ENCODE data around the gene AJUBA.
"Not testable (repeated sequence)": the region's sequence is repeated elsewhere in the genome, so short reads cannot be mapped to it uniquely, and the experiment has no call there.

AJUBA gene

DNA sequence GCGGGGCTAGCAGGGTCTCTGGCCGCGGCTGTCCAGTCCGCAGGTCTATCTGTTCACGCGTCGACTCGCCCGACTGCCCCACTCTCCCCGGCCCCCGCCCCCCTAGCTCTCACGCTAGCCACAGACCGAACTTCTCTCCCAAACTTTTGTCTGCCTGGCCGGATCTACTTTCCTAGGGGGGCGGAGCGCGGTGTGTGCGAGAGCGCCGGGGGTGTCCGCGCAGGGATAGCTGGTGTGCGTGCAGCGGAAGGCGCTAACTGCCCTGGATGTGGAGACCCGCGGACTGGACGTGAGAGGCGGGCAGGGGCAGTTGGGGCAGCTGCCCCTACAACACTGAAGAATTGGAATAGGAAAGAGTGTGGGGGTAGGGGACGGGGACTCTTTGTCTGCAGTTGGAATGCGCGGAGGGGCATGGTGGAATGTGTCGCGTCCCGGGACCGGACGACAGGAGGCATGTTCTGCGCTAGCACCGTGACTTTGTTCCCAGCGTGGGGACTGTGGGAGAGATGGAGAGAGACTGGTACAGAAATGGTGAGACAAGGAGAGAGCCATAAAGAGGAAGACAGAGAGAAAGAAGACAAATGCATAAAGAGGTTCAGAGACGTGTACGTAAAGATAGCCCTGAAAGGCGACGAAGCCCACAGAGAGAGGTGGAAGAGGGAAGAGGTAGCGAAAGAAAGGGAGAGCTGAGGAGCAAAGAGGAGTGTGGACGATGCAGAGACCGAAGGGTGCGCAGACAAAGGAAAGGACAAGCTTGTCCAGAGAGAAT is at the start of gene AJUBA:
Gene AJUBA, minus strand, starts transcription at position 75 of the 769 bp plus-strand sequence. CDS start 285 bp downstream, outside the sequence.
- peak; percentile 57 for DNase-seq

DNA sequence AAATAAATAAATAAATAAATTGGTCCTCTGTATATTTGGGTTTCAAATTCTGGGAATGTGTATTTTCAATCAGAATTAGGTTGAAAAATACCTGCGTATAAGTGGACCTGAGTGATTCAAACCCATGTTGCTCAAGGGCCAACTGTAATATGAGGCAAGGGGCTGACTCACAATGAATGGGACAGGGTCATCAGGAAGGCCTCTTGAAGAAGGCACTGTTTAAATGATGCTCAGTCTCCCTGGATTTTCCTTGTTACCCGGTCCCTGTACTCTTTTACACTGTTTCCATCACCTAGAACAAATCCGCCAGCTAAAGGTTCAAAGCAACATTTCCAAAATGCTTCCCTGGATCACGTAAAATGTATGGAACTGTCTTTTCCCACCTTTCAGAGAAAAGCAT is 48.6 kb upstream of the AJUBA start:
- DNase-seq = no peak

DNA sequence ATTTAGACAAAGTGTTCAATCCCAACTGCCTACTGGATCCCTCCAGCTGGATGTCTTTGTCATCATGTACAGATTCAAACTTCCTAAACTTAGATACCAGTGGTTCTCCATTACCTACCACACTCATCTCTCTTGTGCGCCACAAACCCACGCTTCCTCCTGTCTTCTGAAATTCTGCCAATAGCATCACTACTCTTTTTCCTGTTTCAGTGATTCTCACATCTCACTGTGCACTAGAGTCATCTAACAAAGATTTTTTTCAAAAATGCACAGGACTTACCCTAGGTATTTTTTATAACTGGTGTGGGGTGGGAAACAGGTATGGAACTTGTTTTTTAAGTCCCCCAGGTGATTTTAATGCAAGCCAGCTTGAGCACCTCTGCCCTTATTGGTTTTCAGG is 46.4 kb upstream of the AJUBA start:
- DNase-seq = no peak

DNA sequence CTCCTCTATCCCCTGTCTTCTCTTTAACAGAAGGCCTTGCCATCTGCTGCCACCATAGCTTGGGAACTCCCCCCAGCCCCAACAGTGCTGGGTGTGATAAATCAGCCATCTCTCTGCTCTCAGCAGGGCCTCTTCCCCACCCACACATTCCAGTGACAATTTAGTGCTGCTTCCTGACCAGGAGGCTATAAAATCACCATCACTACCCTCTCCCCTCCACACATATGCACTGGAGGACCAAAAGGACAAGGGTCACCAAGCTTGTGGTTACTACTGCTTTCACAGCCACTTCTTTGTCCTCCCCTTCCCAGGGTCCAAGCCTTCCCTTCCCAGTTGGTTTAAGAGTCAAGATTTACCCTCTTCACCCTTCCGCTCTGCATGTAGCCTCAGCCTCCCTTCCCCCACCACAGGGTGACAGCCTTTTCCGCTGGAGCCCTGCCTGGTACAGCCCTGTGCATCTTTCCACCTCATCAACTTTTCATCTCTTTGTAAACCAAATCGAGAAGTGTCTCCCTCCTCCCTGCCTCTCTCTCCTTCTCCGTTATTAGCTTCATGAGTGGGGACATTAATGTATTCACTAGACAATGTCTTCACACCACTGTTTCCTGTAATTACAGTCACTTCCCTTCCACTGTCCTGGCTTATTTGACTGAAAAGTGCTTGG is 42.9 kb upstream of the AJUBA start:
- DNase-seq = no peak

DNA sequence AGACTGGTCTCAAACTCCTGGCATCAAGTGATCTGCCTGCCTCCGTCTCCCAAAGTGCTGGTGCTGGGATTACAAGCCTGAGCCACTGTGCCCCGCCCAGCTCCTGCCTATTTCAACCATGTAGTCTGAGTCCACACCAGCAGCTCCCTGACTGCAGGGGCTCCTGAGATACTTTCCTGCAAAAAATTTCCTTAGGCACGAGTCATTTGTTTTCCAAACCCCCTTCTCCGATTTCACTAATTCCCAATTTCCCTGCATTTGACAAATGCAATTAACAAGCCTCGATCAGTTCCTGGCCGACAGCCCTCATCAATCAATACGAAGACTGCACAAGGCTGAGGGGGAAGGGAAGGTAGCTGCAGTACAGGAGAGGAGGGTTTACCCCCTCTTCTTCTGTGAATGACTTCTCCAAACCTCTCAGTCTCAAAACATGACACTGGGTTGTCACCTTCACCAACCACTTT is 42.3 kb upstream of the AJUBA start:
- DNase-seq = no peak

DNA sequence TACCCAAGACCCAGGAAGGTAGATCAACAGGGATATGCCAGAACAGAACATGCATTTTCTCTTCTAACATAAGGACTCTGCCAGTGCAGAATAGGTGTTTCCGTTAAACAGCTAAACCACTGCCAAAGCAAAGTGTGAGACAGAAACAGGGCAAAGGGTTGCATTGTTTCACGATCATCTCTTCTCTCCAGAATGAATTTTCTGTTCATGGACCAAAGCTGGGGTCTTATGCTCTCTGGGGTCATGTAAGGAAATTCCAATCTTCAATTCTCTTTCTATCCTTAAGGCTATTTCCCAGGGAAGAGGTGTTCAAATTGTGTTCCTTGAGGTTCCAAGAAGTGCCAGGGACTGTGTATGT is 41.4 kb upstream of the AJUBA start:
- no peak for DNase-seq

DNA sequence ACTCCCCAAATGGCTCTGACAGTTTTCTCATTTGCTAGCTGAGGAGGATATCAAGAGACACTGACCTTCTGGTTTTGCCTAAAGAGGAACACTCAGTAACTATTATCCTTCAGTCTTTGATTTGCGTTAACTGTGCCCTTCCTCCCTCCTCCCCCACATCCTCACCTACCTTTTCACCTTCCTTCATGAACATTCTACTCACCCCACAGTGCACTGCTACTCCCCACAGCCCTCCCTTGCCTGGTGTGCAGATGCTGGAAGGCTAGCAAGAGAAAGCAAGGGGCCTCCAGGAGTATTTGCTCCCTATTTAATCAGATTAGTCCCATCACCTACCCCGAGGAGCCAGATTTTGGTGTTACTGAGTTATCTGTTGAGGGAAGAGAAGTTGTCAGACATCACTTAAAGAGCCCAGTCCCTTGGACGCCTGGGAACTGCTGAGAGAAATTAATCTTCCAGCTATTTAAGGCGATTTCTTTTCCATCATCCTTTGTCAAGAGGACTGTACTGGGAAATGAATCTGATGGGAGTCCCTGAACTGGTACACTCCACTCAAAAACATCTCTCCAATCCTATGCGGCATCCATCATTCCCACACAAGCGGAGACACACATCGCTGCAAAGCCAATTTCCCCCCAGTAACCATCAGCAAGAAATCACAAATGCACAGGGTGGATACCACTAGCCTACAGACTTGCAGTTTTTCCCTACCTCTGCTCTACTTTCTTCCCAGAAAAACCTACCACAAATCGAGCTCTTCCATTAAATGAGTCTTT is 40.9 kb upstream of the AJUBA start:
- no peak for DNase-seq

DNA sequence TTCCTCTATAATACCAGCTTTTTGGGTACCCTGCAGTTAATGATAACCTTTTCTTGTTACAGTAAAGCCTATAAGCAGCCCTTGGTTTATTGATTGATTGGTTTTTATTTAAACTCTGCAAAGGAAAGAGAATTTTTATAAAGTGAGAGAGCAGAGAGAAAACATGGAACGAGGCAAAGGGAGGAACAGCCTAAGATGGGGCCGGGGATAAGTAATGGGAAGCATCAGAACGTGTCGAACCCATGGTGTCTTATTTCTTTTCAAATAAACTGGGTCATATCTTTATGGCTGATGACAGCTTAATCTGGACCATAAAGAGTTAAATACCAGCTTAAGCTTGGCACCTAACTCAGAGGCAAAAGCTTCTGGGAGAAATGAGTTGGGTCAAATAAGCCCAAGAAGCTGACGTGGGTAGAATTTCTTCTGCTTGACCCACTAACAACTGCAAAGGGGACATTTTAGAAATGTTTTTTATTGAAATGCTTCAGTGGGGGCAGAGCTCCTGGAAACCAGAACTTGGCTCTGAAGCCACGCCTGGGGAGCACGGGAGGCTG is 39.6 kb upstream of the AJUBA start:
- DNase-seq = no peak

DNA sequence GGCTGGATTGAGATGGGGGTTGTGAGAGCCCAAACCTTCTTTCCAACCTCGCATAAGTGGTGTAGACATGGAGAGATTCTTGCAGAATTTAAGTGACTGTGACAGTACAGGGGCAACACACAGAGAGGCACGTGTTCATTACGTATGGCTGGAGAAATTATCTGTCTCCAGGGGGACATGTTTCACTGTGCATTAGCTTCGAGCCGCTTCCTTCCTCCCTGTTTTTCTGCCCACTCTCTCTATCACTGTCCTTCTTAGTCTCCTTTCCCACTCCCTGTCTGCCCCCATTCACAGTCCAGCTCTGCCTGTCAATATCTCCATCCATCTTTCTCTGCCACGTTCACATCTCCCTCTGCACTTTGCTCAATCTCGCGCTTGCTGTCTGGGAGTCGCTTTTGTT is 39.1 kb upstream of the AJUBA start:
- DNase-seq = no peak

DNA sequence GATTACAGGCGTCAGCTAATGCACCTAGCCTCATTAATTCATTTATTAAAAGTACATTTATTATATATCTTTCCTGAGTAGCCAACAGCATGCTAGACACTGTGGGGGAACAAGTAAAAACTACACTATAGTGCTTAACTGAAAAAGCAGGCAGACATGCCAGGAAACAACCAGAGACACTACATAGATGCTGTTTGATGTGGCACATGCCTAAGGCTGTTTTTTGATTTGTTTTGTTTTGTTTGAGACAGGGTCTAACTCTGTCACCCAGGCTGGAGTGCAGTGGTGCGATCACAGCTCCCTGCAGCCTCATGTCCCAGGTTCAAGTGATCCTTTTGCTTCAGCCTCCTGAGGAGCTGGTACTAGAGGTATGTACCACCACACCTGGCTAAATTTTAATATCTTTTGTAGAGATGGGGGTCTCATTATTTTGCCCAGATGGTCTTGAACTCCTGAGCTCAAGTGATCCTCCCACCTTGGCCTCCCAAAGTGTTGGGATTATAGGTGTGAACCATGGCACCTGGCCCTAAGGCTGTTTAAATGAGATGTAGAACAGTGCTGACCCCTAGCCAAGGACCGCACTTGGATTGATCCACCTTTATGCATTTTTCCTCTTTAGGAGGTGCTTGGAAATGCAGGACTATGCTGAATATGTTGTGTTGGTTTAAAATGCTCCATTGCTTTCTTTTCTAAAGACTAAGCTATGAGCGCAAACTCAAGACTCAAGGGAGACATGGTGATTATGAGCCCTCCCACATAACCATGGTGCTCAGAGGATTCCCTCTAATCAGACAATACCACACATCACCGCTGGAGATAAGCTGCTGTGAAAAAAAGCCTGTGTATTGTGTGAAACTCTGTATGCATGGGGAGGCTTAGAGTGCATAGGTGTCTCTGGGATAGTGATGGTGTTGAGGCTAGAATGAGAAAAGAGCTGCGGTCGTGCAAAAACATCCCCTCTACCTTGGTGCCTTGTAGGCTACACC is 38.1 kb upstream of the AJUBA start:
- no peak for DNase-seq

DNA sequence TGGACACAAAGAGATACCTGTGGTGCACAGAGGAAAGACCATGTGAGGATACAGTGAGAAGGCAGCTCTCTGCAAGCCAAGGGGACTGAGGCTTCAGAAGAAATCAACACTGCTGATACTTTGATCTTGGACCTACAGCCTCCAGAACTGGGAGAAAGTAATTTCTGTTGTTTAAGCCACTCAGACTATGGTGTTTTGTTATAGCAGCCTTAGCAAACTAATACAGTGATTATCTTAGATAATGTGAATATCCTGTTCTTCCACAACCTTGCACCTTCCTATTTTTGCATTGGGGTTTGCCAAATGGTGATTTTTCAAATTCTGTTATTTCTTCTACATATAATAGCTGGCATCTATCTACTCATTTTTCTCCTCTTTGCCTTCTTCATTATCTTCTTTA is 35.8 kb upstream of the AJUBA start:
- DNase-seq = no peak

DNA sequence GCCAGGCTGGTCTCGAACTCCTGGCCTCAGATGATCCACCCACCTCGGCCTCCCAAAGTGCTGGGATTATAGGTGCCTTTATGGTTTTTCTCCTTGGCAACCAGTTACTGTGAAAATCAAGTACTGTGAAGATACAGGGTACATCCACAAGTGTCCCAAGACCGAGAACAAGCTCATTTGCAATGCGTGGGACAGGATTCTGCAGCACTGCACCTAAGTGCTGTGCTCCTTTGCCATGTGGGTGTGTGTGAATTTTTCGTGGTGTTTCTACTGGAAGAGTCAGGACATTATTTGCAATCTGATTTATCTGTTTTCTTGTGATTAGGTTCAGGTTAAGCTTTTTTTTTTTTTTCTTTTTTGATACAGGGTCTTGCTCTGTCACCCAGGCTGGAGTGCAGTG is 34.7 kb upstream of the AJUBA start:
- DNase-seq = no peak

DNA sequence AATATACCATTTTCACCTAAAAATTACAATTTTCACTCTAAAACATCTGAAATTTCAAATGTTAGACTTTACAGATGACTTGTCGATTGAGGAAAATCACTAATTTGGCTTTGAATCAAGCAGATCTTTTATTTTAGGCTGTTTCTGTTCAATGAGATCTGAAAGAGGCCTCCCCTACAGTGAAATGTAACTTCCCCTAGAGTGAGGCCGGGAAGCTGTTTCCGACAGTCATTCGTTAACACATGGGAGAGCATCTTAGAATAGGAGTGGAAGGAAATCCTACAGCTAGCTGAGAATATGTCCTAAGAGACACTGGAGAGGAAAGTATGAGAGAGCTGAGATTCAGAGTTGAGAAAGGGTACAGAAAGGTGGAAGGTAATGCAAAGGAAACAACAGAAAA is 33.3 kb upstream of the AJUBA start:
- no peak for DNase-seq

DNA sequence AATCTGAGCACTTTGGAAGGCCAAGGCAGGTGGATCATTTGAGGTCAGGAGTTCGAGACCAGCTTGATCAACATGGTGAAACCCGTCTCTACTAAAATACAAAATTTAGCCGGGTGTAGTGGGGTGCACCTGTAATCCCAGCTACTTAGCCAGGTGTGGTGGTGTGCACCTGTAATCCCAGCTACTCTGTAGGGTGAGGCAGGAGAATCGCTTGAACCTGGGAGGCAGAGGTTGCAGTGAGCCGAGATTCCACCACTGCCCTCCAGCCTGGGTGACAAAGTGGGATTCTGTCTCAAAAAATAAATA is 31.4 kb upstream of the AJUBA start:
- DNase-seq = not testable (repeated sequence)

DNA sequence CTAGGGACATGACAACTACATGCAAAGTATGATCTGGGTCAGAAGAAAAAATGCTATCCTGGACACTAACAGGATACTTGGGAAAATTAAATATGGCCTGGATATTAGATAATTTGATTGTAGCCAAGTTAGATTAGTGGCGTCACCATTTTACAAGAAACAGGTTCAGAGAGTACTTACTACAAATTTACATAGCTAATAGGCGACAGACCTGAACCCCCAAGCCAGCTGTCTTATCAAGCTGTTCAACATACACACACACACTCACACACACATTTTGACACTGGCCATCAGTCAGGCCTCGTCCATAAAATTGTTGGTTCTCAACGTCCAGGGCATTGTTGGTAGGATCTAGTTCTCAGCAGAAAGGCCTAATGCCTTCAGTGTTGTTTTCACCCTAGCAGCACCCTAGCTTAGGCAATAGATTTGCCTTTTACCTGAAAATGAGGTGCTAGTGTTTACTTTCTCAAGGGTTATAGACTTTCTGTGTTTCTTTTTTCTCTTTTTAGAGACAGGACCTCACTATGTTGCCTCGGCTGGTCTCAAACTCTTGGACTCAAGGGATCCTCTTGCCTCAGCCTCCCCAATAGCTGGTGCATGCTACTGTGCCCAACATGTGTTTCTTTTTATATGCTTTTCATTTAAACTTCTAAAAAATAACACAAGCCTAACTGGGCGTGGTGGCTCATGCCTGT is 30.9 kb upstream of the AJUBA start:
- no peak for DNase-seq

DNA sequence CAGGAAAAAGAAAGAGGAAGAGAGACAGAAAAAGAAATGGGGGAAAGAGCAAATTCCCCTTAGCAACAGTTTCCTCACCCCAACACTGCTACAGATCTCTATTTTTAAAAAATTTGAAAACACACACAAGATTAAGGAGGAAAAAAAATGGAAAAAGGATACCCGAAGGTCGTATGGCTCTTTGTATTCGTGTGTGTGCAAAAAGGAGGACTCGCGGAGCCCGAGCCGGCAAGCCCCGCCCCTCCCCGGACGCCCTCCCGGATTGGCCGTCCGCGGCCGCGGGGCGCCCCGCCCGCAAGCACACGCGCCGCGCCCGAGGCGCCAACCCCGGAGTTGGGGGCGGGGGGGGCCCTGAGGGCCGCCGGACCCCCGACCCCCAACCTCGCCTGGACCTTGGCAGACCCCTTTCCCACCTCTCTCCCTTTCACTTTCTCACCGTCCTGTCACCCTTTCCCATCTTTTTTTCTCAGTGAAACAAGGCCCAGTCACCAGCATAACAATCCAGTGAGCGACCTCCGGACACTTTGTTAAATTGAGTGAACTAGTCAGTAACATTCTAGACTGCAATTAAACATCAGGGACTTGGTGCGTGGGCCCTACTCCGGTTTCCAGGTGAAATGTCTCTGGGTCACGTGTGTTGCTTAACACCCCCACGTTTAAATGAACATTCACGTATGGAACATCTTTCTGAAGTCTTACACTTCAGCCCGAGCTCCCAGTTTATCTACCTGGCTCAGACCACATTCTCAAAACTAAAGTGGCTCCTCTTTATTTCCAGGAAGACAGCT is 27.8 kb upstream of the AJUBA start, which contains the start of gene C14orf93:
Gene C14orf93, minus strand, starts transcription at position 205 of the 788 bp plus-strand sequence. CDS start 11,120 bp downstream, outside the sequence.
- peak; percentile 76 for DNase-seq

DNA sequence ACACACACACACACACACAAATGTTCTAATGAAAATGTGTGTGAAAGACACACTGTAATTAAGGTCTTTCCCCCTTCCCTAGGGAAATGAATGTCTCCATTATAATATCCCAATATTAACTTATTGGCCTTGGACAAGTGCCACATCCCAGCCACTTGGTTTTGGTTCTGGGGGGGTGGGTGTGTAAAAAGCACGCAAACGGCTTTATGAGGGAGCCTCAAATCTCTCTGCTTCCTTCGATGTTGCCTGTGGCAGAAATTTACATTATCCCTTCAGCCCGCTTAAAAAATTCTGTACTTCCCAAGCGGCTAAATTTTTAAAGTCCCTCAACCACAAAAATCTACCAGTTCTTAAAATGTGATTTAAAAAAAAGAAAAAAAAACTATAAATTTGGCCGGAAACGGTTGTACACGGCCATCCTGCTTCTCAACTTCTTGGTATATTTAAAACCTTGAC is 27.2 kb upstream of the AJUBA start:
- no peak for DNase-seq

DNA sequence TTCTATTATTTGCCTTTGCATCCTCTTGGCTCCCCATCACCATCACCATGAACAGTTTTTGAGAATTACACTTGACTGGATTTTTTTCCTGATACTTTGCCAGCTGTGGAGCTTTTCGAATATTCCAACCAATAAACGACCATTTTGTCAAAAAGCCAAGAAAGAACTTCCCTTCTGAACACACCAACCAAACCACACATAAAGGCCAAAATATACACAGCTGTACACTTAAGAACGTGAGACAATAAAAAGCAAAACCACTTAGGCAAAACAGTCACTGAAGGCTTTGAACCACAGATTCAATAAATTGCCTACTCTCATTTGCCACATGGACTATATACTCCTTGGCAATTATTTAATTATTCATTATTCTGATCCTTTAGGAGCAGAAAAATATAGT is 26.5 kb upstream of the AJUBA start:
- DNase-seq = peak; percentile 28

DNA sequence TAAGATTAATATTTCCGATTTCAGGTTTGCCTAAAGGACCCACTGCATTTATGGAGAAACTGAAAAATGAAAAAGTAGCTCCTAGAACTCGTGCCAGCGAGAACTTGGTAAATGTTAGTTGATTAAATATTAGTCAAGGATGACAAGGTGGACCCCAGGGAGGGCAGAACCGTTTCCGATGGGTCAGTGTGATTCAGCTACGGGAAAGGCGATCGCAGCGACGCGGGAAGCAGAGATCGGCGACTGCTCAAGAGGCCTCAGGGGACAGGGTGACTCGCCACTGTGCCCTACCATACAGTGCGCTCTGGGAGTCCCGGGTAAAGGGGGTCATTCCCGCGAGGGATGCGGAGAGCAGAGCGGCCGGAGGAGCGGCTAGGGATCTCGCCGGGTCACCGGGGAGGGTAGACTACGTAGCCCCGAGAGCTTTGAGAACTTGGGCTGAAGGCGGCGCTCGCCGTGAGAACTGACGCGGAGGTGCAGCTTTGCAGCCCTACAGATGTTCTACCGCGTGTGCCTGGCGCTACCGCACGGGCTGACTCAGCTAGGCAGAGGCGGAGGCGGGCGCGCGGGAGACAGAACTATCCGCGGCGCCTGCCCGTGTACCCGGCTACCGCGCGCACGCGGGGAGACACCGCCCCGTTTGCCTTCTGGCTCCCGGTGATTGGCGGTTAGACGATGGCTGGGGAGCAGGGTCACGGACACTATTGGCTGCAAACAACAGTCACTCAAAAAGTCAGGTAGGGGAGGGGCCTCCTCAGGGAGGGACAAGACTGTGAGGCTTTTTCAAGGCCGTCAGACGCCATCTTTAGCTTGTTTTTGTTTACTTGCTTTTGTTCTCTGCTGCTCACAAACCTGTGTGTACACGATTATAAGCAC is 24.4 kb upstream of the AJUBA start:
- peak; percentile 99 for DNase-seq

DNA sequence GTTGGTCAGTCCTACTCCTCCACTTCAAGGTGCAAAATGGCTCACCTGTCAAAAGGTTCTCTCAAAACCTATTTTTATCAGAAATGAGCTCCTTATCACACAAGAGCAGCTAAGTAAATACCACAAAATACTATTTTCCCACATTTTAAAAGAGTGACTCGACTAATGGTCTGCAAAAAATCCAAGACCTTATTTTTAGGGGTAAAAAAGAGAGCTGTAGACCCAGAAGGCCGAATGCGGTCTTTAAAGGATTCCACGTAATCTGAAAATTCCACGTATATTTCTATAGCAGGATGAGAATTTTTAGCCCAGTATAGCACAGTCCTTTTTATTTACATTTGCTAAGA is 23.8 kb upstream of the AJUBA start:
- DNase-seq = no peak
